Measurements from ENCODE around the gene DIP2C.
A peak's percentile ranks its signal among the peaks of the same experiment; 100 is the strongest.
"Not testable (repeated sequence)": the region's sequence is repeated elsewhere in the genome, so short reads cannot be mapped to it uniquely, and the experiment has no call there.

DIP2C gene

GRCh38 chr10:310371-310770, 379.1 kb downstream of the DIP2C start:
- DNase-seq, result no peak

- no peak for DNase-seq
Observed at GRCh38 chr10:308572-309085, 380.8 kb downstream of the DIP2C start.

- DNase-seq, result no peak
Observed at GRCh38 chr10:308101-308500, 381.4 kb downstream of the DIP2C start.

GRCh38 chr10:307659-308058, 381.8 kb downstream of the DIP2C start:
- DNase-seq, result no peak

DNA sequence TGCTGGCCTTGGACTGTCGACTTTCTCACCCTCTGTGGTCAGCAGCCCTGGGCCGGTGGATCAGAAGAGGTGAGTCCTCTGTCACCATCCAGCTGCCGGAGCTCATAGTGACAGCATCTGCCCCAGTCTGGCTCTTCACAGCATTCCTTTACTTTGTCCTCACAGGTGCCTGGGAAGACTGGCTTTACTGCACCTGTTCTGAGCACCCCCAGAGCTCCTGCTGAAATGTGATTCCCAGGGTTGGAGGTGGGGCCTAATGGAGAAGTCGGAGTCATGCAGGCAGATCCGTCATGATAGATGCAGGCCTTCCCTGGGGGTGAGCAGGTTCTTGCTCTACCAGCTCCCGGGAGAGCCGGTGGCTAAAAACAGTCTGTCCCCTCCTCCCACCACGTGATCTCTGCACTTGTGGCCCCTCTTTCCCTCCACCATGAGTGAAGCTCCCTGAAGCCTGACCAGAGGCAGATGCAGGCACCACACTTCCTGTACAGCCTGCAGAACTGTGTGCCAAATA, 382.7 kb downstream of the DIP2C start:
- DNase-seq, result no peak

GRCh38 chr10:306007-306674, 383.3 kb downstream of the DIP2C start:
- DNase-seq, result no peak

GRCh38 chr10:305034-305433, 384.4 kb downstream of the DIP2C start:
- DNase-seq, result no peak

GRCh38 chr10:301536-301935, 387.9 kb downstream of the DIP2C start:
- DNase-seq, result no peak

DNA sequence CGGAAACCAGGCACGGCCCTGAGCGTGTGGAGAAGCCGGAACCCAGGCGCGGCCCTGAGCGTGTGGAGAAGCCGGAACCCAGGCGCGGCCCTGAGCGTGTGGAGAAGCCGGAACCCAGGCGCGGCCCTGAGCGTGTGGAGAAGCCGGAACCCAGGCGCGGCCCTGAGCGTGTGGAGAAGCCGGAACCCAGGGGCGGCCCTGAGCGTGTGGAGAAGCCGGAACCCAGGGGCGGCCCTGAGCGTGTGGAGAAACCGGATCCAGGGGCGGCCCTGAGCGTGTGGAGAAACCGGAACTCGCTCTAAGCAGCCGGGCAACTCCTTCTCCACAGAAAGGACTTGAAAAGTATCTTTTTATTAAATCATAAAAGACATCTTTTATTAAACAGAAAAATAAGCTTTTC, 388.9 kb downstream of the DIP2C start:
- DNase-seq, result not testable (repeated sequence)

DNA sequence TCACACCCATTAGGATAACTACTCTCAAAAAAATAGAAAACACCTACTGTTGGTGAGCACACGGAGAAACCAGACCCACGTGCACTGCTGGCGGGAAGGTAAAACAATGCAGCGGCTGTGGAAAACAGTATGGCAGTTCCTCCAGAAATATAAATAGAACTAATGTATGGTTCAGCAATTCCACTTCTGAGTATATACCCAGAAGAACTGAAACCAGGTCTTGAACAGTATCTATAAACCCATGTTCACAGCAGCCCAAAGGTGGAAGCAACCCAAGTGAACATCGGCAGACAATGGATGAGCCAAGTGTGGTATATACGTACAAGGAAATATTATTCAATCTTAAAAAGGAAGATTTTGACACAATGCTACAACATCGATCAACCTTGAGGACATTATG, 389.5 kb downstream of the DIP2C start:
- DNase-seq, result no peak

DNA sequence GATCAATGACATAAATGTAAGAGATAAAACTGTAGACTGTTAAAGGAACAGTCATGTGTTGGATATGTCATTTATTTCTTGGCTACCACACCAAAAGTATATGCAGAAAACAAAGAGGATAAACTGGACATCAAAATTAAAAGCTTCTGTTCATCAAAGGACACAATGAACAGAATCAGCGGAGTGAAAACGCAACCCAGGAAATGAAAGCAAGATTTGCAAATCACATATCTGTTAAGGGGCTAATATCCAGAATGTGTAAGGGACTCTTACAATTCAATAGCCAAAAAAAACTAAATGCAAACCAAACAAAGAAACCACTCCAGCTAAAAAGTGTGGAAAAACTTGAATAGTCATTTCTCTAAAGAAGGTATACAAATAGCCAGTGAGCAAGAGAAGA, 390.0 kb downstream of the DIP2C start:
- no peak for DNase-seq

- no peak for DNase-seq
Observed at GRCh38 chr10:298033-298432, 391.4 kb downstream of the DIP2C start.

- DNase-seq, result no peak
Observed at GRCh38 chr10:297567-297966, 391.9 kb downstream of the DIP2C start.

GRCh38 chr10:293636-294035, 395.8 kb downstream of the DIP2C start:
- no peak for DNase-seq

- no peak for DNase-seq
Observed at GRCh38 chr10:290026-290725, 399.3 kb downstream of the DIP2C start.

- no peak for DNase-seq
Observed at GRCh38 chr10:289581-289980, 399.9 kb downstream of the DIP2C start.

- no peak for DNase-seq
Observed at GRCh38 chr10:288316-289200, 400.9 kb downstream of the DIP2C start.

DNA sequence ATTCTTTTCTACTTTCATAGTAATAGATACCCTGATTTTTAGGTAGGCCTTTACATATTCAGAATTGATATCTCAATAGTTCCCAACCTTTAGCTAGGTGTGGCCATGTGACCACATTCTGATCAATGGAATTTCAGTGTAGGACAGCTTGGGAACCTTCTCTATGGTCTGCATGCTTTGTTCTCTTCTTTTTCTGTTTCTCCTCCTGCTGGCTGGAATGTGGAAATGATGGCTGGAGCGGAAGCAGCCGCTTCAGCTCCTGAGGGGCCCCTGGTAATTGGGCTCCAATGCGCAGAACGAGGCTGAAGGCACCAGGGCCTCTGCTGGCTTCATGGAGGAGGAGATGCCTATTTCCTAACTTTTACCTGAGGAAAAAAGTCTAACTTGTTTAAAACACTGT, 401.7 kb downstream of the DIP2C start:
- no peak for DNase-seq

DNA sequence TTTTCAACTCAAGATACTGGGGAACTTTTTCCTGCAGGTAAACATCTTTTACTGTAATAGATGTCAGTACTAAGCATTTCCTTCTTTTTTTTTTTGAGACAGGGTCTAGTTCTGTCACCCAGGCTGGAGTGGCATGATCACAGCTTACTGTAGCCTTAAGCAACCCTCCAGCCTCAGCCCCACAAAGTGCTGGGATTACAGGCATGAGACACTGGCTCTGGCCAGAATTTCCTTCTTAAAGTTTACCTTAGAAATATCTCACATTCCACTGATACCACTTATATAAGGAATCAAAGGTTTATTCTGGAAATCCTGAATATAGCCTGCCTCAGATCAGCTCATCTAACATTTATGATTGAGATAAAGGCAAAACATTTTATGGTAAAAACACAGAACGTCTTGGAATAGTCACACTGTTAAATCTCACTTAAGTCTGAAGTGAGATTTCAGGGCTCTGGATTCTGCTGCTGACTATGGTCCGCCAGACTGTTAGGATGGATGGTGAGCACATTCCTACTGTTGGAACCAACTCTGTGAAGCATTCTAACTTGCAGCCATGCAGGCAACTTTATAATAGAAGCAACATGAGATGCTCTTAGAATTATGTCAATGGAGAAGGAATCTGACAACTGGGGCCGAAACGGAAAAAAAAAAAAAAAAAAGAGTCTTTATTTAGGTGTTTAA, 402.3 kb downstream of the DIP2C start:
- no peak for DNase-seq

DNA sequence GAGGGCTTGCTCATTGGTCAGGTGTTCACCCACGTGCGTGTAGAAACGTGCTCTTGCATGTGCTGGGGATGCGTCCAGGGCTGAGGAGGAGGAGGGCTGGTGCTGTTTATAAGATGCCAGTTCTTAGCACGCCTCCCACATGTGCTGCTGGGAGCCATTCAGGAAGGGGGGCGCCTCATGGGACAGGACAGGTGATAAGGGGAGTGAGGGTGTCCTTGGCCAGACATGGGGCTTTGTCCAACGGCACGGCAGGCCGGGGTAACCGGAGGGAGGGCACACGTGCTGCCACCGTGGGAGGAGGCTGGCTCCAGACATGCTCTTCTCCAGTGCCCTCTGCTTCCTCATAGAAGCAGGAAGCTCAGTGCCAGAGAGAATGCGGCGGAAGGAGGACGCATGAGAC, 404.3 kb downstream of the DIP2C start:
- no peak for DNase-seq

GRCh38 chr10:283916-284356, 405.5 kb downstream of the DIP2C start:
- peak in 1 of 2 experiments; percentile 1 for DNase-seq

DNA sequence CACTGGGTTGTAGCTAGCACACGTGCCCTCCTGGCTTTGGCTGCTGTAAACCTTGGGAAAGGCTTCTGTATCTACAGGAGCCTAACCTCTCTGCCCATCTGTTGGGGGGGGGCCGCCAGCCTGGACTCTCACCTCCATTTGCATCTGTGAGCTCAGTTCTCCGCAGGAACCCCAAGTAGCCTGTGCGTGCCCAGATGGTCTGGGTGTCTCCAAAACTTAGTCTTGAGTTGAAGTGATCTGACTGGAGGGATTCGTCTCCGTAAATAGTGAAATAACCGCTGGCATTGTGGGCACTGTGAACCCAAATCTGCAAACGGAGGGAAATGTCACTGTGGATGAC, 406.4 kb downstream of the DIP2C start:
- DNase-seq, result no peak
